ENCODE data around the gene CSF3.

Gene CSF3

DNA sequence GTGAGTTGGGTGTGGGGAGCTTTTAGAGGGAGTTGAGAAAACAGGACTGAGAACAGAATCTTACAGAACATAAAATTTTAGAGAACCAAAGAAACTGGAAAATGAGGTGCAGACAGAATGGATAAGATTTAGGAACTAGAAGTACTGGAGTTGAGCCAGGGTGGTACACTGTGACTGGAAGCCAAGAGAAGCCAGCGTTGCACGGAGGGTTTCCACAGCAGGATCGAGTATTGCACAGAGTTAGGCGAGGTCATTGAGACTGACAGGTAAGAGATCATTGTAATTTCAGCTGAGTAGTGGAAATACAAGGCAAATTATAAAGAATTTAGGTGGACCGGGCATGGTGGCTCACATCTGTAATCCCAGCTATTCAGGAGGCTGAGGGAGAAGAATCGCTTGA, 45.9 kb upstream of the CSF3 start:
- no peak for TF ChIP-seq CREB1 (IDR thresholded peaks at IDR 0.05; ENCODE audit: low read depth)
- TF ChIP-seq NFIC (IDR thresholded peaks at IDR 0.05): no peak
- TF ChIP-seq TCF12 (IDR thresholded peaks at IDR 0.05; ENCODE audit: low read depth): no peak
- TF ChIP-seq TEAD4 (IDR thresholded peaks at IDR 0.05): no peak
- no peak for TF ChIP-seq CEBPB (IDR thresholded peaks at IDR 0.05)
- no peak for TF ChIP-seq EP300 (IDR thresholded peaks at IDR 0.05; ENCODE audit: borderline replicate concordance)
- no peak for TF ChIP-seq FOXM1 (IDR thresholded peaks at IDR 0.05; ENCODE audit: borderline replicate concordance, low read depth)
- TF ChIP-seq, protein P1, sequence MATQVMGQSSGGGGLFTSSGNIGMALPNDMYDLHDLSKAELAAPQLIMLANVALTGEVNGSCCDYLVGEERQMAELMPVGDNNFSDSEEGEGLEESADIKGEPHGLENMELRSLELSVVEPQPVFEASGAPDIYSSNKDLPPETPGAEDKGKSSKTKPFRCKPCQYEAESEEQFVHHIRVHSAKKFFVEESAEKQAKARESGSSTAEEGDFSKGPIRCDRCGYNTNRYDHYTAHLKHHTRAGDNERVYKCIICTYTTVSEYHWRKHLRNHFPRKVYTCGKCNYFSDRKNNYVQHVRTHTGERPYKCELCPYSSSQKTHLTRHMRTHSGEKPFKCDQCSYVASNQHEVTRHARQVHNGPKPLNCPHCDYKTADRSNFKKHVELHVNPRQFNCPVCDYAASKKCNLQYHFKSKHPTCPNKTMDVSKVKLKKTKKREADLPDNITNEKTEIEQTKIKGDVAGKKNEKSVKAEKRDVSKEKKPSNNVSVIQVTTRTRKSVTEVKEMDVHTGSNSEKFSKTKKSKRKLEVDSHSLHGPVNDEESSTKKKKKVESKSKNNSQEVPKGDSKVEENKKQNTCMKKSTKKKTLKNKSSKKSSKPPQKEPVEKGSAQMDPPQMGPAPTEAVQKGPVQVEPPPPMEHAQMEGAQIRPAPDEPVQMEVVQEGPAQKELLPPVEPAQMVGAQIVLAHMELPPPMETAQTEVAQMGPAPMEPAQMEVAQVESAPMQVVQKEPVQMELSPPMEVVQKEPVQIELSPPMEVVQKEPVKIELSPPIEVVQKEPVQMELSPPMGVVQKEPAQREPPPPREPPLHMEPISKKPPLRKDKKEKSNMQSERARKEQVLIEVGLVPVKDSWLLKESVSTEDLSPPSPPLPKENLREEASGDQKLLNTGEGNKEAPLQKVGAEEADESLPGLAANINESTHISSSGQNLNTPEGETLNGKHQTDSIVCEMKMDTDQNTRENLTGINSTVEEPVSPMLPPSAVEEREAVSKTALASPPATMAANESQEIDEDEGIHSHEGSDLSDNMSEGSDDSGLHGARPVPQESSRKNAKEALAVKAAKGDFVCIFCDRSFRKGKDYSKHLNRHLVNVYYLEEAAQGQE (IDR thresholded peaks at IDR 0.05; ENCODE audit: low read depth): no peak
- TF ChIP-seq, protein P2, sequence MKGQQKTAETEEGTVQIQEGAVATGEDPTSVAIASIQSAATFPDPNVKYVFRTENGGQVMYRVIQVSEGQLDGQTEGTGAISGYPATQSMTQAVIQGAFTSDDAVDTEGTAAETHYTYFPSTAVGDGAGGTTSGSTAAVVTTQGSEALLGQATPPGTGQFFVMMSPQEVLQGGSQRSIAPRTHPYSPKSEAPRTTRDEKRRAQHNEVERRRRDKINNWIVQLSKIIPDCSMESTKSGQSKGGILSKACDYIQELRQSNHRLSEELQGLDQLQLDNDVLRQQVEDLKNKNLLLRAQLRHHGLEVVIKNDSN (IDR thresholded peaks at IDR 0.05): no peak
- TF ChIP-seq ZBTB7A (IDR thresholded peaks at IDR 0.05; ENCODE audit: low read depth): no peak
- no peak for TF ChIP-seq YY1 (IDR thresholded peaks at IDR 0.05; ENCODE audit: low read depth)
- no peak for TF ChIP-seq TAF1 (IDR thresholded peaks at IDR 0.05; ENCODE audit: low read depth)
- TF ChIP-seq, protein P3, sequence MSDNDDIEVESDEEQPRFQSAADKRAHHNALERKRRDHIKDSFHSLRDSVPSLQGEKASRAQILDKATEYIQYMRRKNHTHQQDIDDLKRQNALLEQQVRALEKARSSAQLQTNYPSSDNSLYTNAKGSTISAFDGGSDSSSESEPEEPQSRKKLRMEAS (IDR thresholded peaks at IDR 0.05): no peak
- no peak for TF ChIP-seq EGR1 (IDR thresholded peaks at IDR 0.05)
- no peak for TF ChIP-seq RAD21 (IDR thresholded peaks at IDR 0.05; ENCODE audit: low read depth)

DNA sequence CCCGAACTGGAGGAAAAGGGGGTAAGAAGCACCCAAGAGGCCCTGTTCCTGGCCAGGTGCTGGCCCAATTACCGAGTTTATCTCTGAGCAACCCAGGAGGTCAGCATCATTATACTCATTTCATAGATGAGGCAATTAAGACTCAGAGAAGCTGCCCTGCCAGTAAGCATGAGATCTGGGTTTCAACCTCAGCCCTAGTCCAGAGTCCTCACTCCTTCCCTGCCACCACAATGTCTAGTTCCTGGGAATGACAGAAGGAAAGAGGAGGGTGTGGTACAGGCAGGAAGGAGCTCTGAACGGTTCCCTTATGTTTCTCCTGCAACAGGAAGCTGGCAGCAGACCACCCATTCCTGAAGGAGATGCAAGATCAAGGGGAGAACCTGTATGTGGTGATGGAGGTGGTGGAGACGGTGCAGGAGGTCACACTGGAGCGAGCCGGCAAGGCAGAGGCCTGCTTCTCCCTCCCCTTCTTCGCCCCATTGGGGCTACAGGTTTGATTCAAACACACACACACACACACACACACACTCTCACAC, 45.0 kb upstream of the CSF3 start:
- TF ChIP-seq CEBPB (IDR thresholded peaks at IDR 0.05): no peak
- no peak for TF ChIP-seq EP300 (IDR thresholded peaks at IDR 0.05; ENCODE audit: borderline replicate concordance)
- TF ChIP-seq, protein P2 (IDR thresholded peaks at IDR 0.05): no peak
- no peak for TF ChIP-seq TAF1 (IDR thresholded peaks at IDR 0.05; ENCODE audit: low read depth)
- TF ChIP-seq TEAD4 (IDR thresholded peaks at IDR 0.05): no peak
- no peak for TF ChIP-seq FOXM1 (IDR thresholded peaks at IDR 0.05; ENCODE audit: borderline replicate concordance, low read depth)
- no peak for TF ChIP-seq TCF12 (IDR thresholded peaks at IDR 0.05; ENCODE audit: low read depth)
- no peak for TF ChIP-seq YY1 (IDR thresholded peaks at IDR 0.05; ENCODE audit: low read depth)
- TF ChIP-seq, protein P1 (IDR thresholded peaks at IDR 0.05; ENCODE audit: low read depth): no peak
- no peak for TF ChIP-seq NFIC (IDR thresholded peaks at IDR 0.05)
- TF ChIP-seq EGR1 (IDR thresholded peaks at IDR 0.05): no peak
- TF ChIP-seq CREB1 (IDR thresholded peaks at IDR 0.05; ENCODE audit: low read depth): no peak

DNA sequence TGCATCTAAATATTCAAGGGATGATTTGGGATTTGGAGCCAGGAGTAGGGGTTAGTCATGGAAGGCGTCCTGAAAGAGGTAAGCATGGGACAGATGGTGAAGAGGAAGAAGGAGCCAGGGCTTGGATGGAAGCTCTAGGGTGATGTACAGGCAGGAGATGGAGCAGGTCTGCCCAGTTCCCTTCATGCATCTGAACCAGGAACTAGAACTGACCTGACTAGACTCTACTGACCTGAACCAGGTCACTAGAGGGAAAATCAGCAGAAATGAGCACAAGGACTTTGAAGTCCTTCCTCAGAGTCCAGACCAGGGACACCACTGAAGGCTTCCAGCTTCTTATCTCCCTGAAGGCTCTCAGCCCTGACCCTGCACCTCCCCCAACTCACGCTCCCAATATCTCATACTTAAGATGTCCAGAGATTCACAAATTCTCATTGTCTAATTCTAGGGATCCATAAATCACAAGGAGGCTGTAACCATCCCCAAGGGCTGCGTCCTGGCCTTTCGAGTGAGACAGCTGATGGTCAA, 44.1 kb upstream of the CSF3 start:
- TF ChIP-seq YY1 (IDR thresholded peaks at IDR 0.05; ENCODE audit: low read depth) (no peak), TCF12 (IDR thresholded peaks at IDR 0.05; ENCODE audit: low read depth) (no peak), FOXM1 (IDR thresholded peaks at IDR 0.05; ENCODE audit: borderline replicate concordance, low read depth) (no peak), ZBTB7A (IDR thresholded peaks at IDR 0.05; ENCODE audit: low read depth) (no peak), EP300 (IDR thresholded peaks at IDR 0.05; ENCODE audit: borderline replicate concordance) (no peak), NFIC (IDR thresholded peaks at IDR 0.05) (no peak), RAD21 (IDR thresholded peaks at IDR 0.05; ENCODE audit: low read depth) (no peak), TEAD4 (IDR thresholded peaks at IDR 0.05) (no peak), EGR1 (IDR thresholded peaks at IDR 0.05) (no peak), CEBPB (IDR thresholded peaks at IDR 0.05) (no peak), TAF1 (IDR thresholded peaks at IDR 0.05; ENCODE audit: low read depth) (no peak), CREB1 (IDR thresholded peaks at IDR 0.05; ENCODE audit: low read depth) (no peak)
- TF ChIP-seq, protein P2 (IDR thresholded peaks at IDR 0.05): no peak
- TF ChIP-seq, protein P3 (IDR thresholded peaks at IDR 0.05): no peak
- TF ChIP-seq, protein P1 (IDR thresholded peaks at IDR 0.05; ENCODE audit: low read depth): no peak

All from Ishikawa (cell line).